NCI-H510A treated with DMSO at 0.1 percent for 48 hours (cell line): ENCODE results near the gene KLK13.

Experiments used
- DNase-seq: peaks from one replicate; lab custom pipeline; 2025; lab: John Stamatoyannopoulos, UW

KLK13 gene

GRCh38 chr19:51064534-51065220, at the start of gene KLK13:
KLK13 (minus strand) TSS chr19:51065092; CDS start chr19:51065067, 25 bp downstream.
- DNase-seq: no peak

- no peak for DNase-seq
Measured at GRCh38 chr19:51114087-51114729, 49.3 kb upstream of the KLK13 start.

GRCh38 chr19:51111606-51112005, 46.7 kb upstream of the KLK13 start:
- no peak for DNase-seq

- DNase-seq: no peak
Measured at GRCh38 chr19:51110666-51110971, 45.7 kb upstream of the KLK13 start.

- peak; percentile 85 for DNase-seq
Measured at GRCh38 chr19:51108805-51109146, 43.9 kb upstream of the KLK13 start.

- peak; percentile 97 for DNase-seq
Measured at GRCh38 chr19:51108066-51108804, 43.3 kb upstream of the KLK13 start, which contains the start of gene CTU1. CTU1 (minus strand) TSS chr19:51108409; CDS start chr19:51104569, 3,840 bp downstream.

- DNase-seq: no peak
Measured at GRCh38 chr19:51107406-51108065, 42.6 kb upstream of the KLK13 start.

- no peak for DNase-seq
Measured at GRCh38 chr19:51103926-51104341, 39.0 kb upstream of the KLK13 start.

- no peak for DNase-seq
Measured at GRCh38 chr19:51102991-51103390, 38.1 kb upstream of the KLK13 start.

- no peak for DNase-seq
Measured at GRCh38 chr19:51101171-51101865, 36.4 kb upstream of the KLK13 start.

GRCh38 chr19:51100601-51101000, 35.7 kb upstream of the KLK13 start:
- no peak for DNase-seq

- DNase-seq: no peak
Measured at GRCh38 chr19:51099047-51099382, 34.1 kb upstream of the KLK13 start.

- no peak for DNase-seq
Measured at GRCh38 chr19:51098365-51099046, 33.6 kb upstream of the KLK13 start.

GRCh38 chr19:51097796-51098195, 32.9 kb upstream of the KLK13 start:
- no peak for DNase-seq

GRCh38 chr19:51097166-51097738, 32.4 kb upstream of the KLK13 start:
- peak; percentile 41 for DNase-seq

GRCh38 chr19:51096473-51097165, 31.7 kb upstream of the KLK13 start:
- DNase-seq: peak; percentile 12

GRCh38 chr19:51094696-51095279, 29.9 kb upstream of the KLK13 start:
- peak; percentile 41 for DNase-seq

GRCh38 chr19:51093510-51094345, 28.8 kb upstream of the KLK13 start:
- no peak for DNase-seq

- DNase-seq: no peak
Measured at GRCh38 chr19:51093101-51093500, 28.2 kb upstream of the KLK13 start.
